Measurements from ENCODE around the gene INSRR.

INSRR gene

GRCh38 chr1:156858959-156859522 is at the start of gene INSRR:
TSS of gene INSRR (minus strand) at chr1:156859117. CDS start at chr1:156858621, 496 bp downstream.
- peak within 1 kb of the TSS; percentile 13 for H3K4me3 ChIP-seq (ENCODE audit: low read depth, low read length)

DNA sequence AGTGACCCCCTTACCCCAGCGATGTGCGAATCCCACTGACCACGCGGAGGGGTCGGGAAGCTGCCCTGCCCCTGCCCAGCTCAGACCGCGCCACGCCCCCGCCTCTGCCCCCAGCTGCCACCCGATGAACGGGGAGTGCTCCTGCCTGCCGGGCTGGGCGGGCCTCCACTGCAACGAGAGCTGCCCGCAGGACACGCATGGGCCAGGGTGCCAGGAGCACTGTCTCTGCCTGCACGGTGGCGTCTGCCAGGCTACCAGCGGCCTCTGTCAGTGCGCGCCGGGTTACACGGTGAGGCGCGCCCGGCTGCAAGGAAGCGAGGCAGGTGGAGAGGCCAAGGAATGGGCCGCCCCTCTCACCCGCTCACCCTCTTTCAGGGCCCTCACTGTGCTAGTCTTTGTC is 49.6 kb upstream of the INSRR start:
- H3K4me3 ChIP-seq (ENCODE audit: low read depth, low read length) = no peak overlapping the region

DNA sequence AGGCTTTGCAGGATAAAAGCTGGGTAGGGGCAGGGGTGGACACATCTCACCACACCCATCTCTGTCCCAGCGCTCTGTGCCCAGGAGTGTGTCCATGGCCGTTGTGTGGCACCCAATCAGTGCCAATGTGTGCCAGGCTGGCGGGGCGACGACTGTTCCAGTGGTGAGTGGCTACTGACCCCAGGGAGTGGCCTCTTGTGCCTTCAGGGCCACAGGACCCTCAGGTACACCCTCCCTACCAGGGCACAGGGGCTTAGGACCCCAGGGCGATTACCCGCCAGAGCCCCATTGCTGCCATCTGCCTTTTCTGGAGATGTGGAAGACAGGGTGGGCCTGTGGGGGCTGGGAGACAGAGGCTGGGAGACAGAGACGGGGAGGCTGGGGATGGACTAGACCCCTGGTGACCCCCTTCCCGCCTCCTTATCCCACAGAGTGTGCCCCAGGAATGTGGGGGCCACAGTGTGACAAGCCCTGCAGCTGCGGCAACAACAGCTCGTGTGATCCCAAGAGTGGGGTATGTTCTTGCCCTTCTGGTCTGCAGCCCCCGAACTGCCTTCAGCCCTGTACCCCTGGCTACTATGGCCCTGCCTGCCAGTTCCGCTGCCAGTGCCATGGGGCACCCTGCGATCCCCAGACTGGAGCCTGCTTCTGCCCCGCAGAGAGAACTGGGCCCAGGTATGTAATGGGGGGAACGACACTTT is 47.4 kb upstream of the INSRR start:
- H3K4me3 ChIP-seq (ENCODE audit: low read depth, low read length) = no peak overlapping the region

DNA sequence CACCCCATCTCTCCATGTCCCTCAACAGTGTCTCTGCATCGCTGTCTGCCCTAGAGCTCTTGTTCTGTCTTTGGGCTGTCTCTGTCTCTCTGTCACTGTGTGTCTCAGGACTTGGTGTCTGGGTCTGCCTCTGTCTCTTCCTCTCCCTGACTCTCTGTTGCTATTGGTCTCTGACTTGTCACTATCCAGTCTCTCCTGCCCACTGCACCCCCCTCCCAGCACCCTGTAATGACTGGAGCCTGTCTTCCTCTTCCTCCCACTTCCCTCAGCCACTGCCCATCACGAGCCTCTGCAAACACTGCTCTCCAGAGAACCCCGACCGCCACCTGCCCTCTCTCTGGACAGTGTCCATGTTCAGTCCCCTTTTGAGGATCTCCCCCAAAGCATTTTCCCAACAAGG is 46.7 kb upstream of the INSRR start:
- no peak overlapping the region for H3K4me3 ChIP-seq (ENCODE audit: low read depth, low read length)

- H3K4me3 ChIP-seq (ENCODE audit: low read depth, low read length) = no peak overlapping the region
These were observed 46.3 kb upstream of the INSRR start for GRCh38 chr1:156905176-156905575.

GRCh38 chr1:156904187-156904959 is 45.5 kb upstream of the INSRR start:
- no peak overlapping the region for H3K4me3 ChIP-seq (ENCODE audit: low read depth, low read length)

GRCh38 chr1:156903328-156904091 is 44.6 kb upstream of the INSRR start:
- H3K4me3 ChIP-seq (ENCODE audit: low read depth, low read length) = no peak overlapping the region

DNA sequence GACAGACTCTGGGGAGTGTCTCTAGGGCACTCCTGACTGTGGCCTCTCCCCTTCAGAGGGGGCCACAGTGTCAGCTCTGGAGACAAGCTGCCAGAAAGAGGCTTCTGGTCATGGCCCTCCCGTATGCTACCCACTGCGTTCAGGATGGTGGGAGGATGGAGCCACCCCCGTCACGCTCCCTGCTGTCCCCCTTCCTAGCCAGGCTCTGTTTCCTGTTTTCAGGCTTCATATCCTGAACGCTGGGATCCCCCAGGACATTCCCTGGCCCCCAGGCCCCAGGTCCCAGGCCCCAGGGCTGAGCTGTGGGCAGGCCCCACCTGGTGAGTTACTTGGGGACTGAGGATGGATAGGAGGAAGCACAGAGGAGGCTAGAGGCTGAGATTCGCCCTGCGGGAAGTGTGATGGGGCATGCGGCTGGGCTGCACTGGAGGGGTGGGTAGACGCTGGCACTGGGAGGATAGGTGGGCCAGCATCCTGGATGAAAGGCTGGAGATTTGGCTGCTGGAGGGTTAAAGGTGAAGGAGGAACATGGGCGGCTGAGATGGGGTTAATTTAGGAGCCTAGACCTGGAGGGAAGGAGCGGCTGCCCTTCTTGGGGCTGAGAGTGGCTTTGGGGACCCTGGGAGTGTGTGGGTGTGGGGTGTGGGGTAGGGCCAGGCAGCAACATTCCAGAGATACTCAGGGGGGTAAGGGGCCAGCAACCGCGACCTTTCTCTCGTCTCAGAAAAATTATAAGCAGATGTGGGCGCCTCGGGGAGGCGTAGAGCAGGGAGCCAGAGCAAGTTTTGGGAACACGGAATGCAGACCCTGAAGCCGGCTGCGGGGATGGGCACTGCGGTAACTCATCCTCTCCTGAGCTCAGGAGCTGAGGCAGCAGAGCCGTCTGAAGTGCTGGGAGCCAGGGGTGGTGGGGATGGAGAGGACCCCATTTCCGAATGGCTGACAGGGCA is 43.3 kb upstream of the INSRR start:
- no peak overlapping the region for H3K4me3 ChIP-seq (ENCODE audit: low read depth, low read length)

DNA sequence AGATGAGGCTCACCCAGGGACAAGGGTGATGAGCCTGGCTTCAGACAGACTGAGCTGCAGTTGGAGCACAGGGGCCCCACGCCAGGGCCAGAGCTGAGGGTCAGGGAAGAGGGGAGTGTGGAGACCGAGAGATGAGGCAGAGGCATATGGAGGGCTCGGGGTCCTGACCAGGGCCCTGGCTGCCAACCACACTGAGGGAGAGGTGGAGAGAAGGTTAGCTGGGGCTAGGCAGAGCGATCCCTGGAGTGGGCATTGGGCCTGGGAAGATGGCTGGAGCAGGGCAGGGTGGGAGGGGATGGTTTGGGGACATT is 42.6 kb upstream of the INSRR start:
- H3K4me3 ChIP-seq (ENCODE audit: low read depth, low read length) = no peak overlapping the region

- H3K4me3 ChIP-seq (ENCODE audit: low read depth, low read length) = no peak overlapping the region
These were observed 42.1 kb upstream of the INSRR start for GRCh38 chr1:156900896-156901589.

DNA sequence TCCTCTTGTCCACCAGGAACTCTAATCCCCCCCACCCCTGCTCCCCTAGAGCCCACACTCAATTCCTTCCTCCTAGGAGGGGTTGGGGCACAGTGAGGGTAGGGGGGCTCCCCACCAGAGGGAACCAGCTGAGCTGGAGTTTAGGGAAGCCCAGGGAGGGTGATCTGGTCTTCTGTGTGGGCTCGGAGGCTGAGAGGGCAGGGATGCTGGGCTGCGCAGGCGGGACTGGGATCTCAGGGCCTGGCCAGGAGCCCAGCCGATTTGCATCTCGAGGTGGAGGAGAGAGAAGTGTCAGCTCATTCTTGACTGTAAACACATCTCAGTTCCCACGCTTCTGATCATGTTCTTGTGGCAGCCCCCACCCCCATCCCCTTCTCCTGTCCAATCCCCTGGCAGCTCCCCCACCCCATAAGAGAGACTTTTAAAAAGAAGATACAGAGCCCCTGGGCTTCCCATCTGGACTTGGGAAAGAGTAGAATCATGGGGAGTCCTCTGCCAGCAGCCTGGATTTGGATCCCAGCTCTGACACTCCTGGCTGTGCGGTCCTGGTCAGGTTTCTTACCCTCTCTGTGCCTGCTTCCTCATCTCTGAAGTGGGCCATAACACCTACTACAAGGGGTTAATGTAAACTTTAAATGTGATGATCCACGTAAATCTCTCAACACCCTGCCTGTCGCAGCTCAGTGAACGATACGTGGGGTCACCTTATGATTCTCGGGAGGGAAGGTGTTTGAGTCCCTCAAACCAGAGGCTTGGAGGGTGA is 41.2 kb upstream of the INSRR start:
- no peak overlapping the region for H3K4me3 ChIP-seq (ENCODE audit: low read depth, low read length)

DNA sequence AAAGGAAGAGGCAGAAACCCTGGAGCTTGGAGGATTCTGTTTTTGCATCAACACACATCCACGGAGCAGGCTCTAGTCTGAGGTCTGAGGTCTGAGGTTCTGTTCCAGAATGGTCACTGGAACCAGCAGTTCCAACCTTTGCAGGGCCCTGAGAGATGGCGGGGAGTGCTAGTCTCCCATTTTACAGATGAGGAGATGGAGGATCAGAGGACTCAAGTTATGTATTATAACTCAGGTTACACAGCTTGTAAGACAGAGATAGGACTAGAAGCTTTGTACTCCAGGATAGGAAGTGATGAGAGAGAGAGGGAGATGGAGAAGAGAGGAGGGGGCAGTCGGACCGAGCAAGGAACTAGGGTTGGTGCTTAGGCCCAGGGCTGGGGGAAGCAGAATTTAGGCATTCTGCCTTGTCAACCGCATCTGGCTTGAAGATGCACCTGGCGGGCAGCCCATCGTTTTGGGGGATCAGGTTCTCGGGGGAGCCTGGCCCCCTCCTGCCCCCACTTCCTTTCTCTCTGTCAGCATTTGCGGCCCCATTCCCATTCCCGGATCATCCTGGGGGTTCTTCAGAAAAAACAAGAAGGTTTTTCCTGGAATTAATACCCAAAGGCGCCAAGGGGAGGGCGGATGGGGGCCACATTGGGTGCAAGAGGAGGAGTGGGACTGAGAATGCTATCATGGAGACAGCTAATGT is 40.2 kb upstream of the INSRR start:
- no peak overlapping the region for H3K4me3 ChIP-seq (ENCODE audit: low read depth, low read length)

- no peak overlapping the region for H3K4me3 ChIP-seq (ENCODE audit: low read depth, low read length)
These were observed 39.2 kb upstream of the INSRR start for GRCh38 chr1:156898161-156898566.

- no peak overlapping the region for H3K4me3 ChIP-seq (ENCODE audit: low read depth, low read length)
These were observed 38.3 kb upstream of the INSRR start for GRCh38 chr1:156897078-156897825.

DNA sequence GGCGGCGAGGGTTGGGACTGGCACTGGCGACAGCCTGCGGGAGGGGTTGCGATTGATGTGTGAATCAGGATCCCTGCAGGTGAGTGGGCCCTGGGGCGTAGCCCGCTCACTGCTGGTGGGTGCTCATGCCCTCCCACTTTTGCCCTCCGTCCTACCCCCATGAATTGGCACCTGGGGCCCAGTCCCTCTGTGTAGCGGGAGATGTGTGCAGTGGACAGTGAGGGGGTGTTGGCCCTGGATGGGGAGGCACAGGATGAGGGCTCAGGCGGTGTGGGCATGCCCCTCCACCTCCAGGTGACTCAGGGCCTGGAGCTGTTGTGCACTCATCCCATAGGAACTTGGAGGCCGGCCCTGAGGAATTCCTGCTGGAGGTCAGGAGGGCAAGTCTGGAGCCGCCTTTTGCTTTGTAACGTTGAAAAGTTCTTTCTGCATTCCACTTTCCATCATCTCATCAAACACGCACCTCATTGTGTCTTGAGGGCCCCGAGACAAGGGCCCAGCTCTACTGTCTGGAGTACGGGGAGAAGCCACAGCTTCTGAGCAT is 37.6 kb upstream of the INSRR start:
- H3K4me3 ChIP-seq (ENCODE audit: low read depth, low read length) = no peak overlapping the region

DNA sequence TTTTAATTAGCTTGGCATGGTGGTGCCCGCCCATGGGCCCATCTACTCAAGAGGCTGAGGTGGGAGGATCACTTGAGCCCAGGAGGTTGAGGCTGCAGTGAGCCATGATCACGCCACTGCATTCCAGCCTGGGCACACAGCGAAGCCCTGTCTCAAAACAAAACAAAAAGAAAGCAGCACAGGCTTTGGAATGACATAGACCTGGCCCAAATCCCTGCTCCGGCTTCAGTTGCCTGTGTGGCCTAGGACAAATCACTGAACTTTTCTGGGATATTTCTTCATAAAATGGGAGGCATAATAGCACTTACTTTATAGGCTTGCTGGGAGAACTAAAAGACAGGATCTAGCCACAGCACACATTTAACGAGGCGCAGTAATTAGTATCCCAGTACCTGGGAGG is 37.0 kb upstream of the INSRR start:
- H3K4me3 ChIP-seq (ENCODE audit: low read depth, low read length) = no peak overlapping the region

GRCh38 chr1:156895455-156895812 is 36.5 kb upstream of the INSRR start:
- no peak overlapping the region for H3K4me3 ChIP-seq (ENCODE audit: low read depth, low read length)
